Gastrocnemius medialis (tissue), 4 donors: ENCODE results near the gene CFAP54. TPM values are rescaled to one million over a fixed set of nuclear protein-coding genes. Genes with fewer than 3 reads are reported as not detected.
"Not testable (repeated sequence)": the region's sequence is repeated elsewhere in the genome, so short reads cannot be mapped to it uniquely, and the experiment has no call there.

Experiments used
- ATAC-seq, 2 donors: fragments of 150-250 bp; one replicate each; pipeline ENCODE4 v1.9.1; 2016
- DNase-seq, 2 donors: peaks; one replicate each; pipeline ENCODE4 v3.0.0-alpha.2; 2019
- H3K27ac ChIP-seq, 4 donors: fragments of 200-600 bp; sonication (generic); 1 replicate in 1 of 4; 2 replicates in 3 of 4; pipeline ENCODE4 v1.5.1; 2016 to 2018; ENCODE audit warnings: mild to moderate bottlenecking in 2 of 4, moderate library complexity in 1 of 4
- H3K27me3 ChIP-seq, 3 donors: fragments of 200-600 bp; sonication (generic) in 2 of 3; 1 replicate in 1 of 3; 2 replicates in 2 of 3; pipeline versions ENCODE4 v1.5.1 to v1.6.0; 2016 to 2019; ENCODE audit warnings: mild to moderate bottlenecking in 1 of 3, moderate library complexity in 1 of 3
- H3K36me3 ChIP-seq, 2 donors: fragments of 200-600 bp; sonication (generic) in 1 of 2; one replicate each; pipeline ENCODE4 v1.5.1; 2017 to 2018
- H3K4me1 ChIP-seq, 2 donors: fragments of 200-600 bp; sonication (generic) in 1 of 2; one replicate each; pipeline ENCODE4 v1.5.1; 2016 to 2017; ENCODE audit warnings: mild to moderate bottlenecking in 2 of 2
- H3K4me3 ChIP-seq, 4 donors: fragments of 200-600 bp; sonication (generic) in 3 of 4; 1 replicate in 1 of 4; 2 replicates in 3 of 4; pipeline ENCODE4 v1.5.1; 2016 to 2019; ENCODE audit warnings: mild to moderate bottlenecking in 2 of 4
- H3K9me3 ChIP-seq, 3 donors: fragments of 200-600 bp; sonication (generic) in 2 of 3; 1 replicate in 1 of 3; 2 replicates in 2 of 3; pipeline ENCODE4 v1.5.1; 2016 to 2019
- CTCF ChIP-seq, 5 experiments: fragments of 450-650 bp in 3 of 5; fragments of 200-600 bp in 2 of 5; sonication (generic) in 2 of 5; IDR thresholded peaks in 4 of 5; conservative IDR thresholded peaks in 1 of 5; 1 replicate in 4 of 5; 2 replicates in 1 of 5; pipeline ENCODE4 v1.5.1; 2016 to 2019; ENCODE audit warnings: antibody characterized with exemption in 5 of 5, mild to moderate bottlenecking in 3 of 5, moderate library complexity in 3 of 5
- POLR2A ChIP-seq, 2 donors: fragments of 450-650 bp; IDR thresholded peaks; one replicate each; pipeline ENCODE4 v1.6.1; 2017; ENCODE audit warnings: antibody characterized with exemption in 2 of 2, mild to moderate bottlenecking in 2 of 2, moderate library complexity in 2 of 2
- in situ Hi-C, 4 donors: fragments of 200-750 bp; cut with MboI; loops; one replicate each; pipeline versions ENCODE4 v1.15.0 to v1.8.0; 2017; ENCODE audit warnings: low sequenced_read_pairs in 4 of 4
- intact Hi-C: fragments of 100-400 bp; cut with DNase I; formaldehyde crosslinking; loops from one replicate; pipeline ENCODE4 v1.15.1; 2023; ENCODE audit warnings: low total_unique reads
- total RNA-seq, 4 donors: library from RNA; depleted of rRNA; stranded (reverse); fragments of >200 nt; gene quantifications; one replicate each; pipeline versions ENCODE4 v1.1.0 to v1.2.3, GENCODE V29; 2016

The CFAP54 gene
- total RNA-seq, 4 donors from 2014 or later, result not detected

- no peaks in the 10 kb centered on the region for H3K9me3 ChIP-seq
- H3K4me3 ChIP-seq, result no peak overlapping the region
- TF ChIP-seq POLR2A (IDR thresholded peaks at IDR 0.05), result no peak
- TF ChIP-seq CTCF (IDR thresholded peaks at IDR 0.05 in 4 of 5, conservative IDR thresholded peaks at IDR 0.05 in 1 of 5), result no peak
- no peaks in the 10 kb centered on the region for H3K27me3 ChIP-seq
- no peak for ATAC-seq
- no peak for DNase-seq
- in situ Hi-C loops, result no loop called here
- H3K36me3 ChIP-seq, result no peaks in the 10 kb centered on the region
- H3K4me1 ChIP-seq, result no peaks in the 10 kb centered on the region
- intact Hi-C loops, result no loop called here
- no peak overlapping the region for H3K27ac ChIP-seq
Measured at GRCh38 chr12:96456265-96456974, 33.0 kb upstream of the CFAP54 start.

- H3K4me1 ChIP-seq, result no peaks in the 10 kb centered on the region
- H3K27me3 ChIP-seq, result no peaks in the 10 kb centered on the region
- TF ChIP-seq CTCF (IDR thresholded peaks at IDR 0.05 in 4 of 5, conservative IDR thresholded peaks at IDR 0.05 in 1 of 5) (no peak), POLR2A (IDR thresholded peaks at IDR 0.05) (no peak)
- in situ Hi-C loops, result no loop called here
- H3K9me3 ChIP-seq, result no peaks in the 10 kb centered on the region
- ATAC-seq (no peak), DNase-seq (no peak)
- H3K4me3 ChIP-seq, result no peak overlapping the region
- no peaks in the 10 kb centered on the region for H3K36me3 ChIP-seq
- intact Hi-C loops, result no loop called here
- H3K27ac ChIP-seq, result no peak overlapping the region
Measured at GRCh38 chr12:96457191-96457930, 32.0 kb upstream of the CFAP54 start.

GRCh38 chr12:96459281-96459680 is 30.1 kb upstream of the CFAP54 start:
- H3K4me3 ChIP-seq, ATAC-seq, H3K36me3 ChIP-seq, H3K9me3 ChIP-seq, H3K4me1 ChIP-seq, in situ Hi-C loops, H3K27me3 ChIP-seq, H3K27ac ChIP-seq, DNase-seq, intact Hi-C loops: not testable (repeated sequence)

GRCh38 chr12:96462571-96463280 is 26.7 kb upstream of the CFAP54 start:
- H3K27ac ChIP-seq, result no peak overlapping the region
- no peak overlapping the region for H3K4me3 ChIP-seq
- H3K9me3 ChIP-seq, result no peaks in the 10 kb centered on the region
- DNase-seq (no peak), ATAC-seq (no peak)
- TF ChIP-seq POLR2A (IDR thresholded peaks at IDR 0.05), result no peak
- H3K27me3 ChIP-seq, result no peaks in the 10 kb centered on the region
- no peaks in the 10 kb centered on the region for H3K36me3 ChIP-seq
- no peaks in the 10 kb centered on the region for H3K4me1 ChIP-seq
- in situ Hi-C loops, result no loop called here
- intact Hi-C loops, result no loop called here

GRCh38 chr12:96465896-96466295 is 23.5 kb upstream of the CFAP54 start:
- Histone ChIP-seq H3K27me3 (no peaks in the 10 kb centered on the region), H3K4me3 (no peak overlapping the region), H3K36me3 (no peaks in the 10 kb centered on the region), H3K27ac (no peak overlapping the region), H3K9me3 (no peaks in the 10 kb centered on the region), H3K4me1 (no peaks in the 10 kb centered on the region)
- no peak for ATAC-seq
- intact Hi-C loops (no loop called here), in situ Hi-C loops (no loop called here)
- DNase-seq, result no peak
- TF ChIP-seq CTCF (IDR thresholded peaks at IDR 0.05 in 4 of 5, conservative IDR thresholded peaks at IDR 0.05 in 1 of 5) (no peak), POLR2A (IDR thresholded peaks at IDR 0.05) (no peak)
